HepG2 (cell line): ENCODE measurements around the gene TP53TG5. TPM values are rescaled to one million over a fixed set of nuclear protein-coding genes. Genes with fewer than 3 reads are reported as not detected.

Source experiments
- ATF2 ChIP-seq: sonication (generic); formaldehyde crosslinking; IDR thresholded peaks from 2 replicates; pipeline ENCODE4 v1.4.0; 2020; ENCODE audit warnings: missing genetic modification reagents
- CAMTA2 ChIP-seq: sonication (generic); formaldehyde crosslinking; IDR thresholded peaks from 2 replicates; pipeline ENCODE4 v1.4.0; 2020; ENCODE audit warnings: mild to moderate bottlenecking, missing genetic modification reagents, borderline replicate concordance
- KDM6A ChIP-seq: IDR thresholded peaks from 2 replicates; pipeline ENCODE4 v1.6.1; 2016; ENCODE audit warnings: low read depth
- LCORL ChIP-seq, 2 experiments: fragments of 450-650 bp in 1 of 2; sonication (generic) in 1 of 2; formaldehyde crosslinking in 1 of 2; IDR thresholded peaks; 2 replicates each; pipeline versions ENCODE4 v1.5.0 to v1.6.1; 2017 to 2020; ENCODE audit warnings: antibody characterized with exemption in 1 of 2, missing genetic modification reagents in 1 of 2
- MIXL1 ChIP-seq: IDR thresholded peaks from 2 replicates; pipeline ENCODE4 v1.6.1; 2016
- THAP9 ChIP-seq: sonication (generic); formaldehyde crosslinking; IDR thresholded peaks from 2 replicates; pipeline ENCODE4; 2020; ENCODE audit warnings: missing genetic modification reagents, mild to moderate bottlenecking, borderline replicate concordance
- YEATS2 ChIP-seq: sonication (generic); formaldehyde crosslinking; IDR thresholded peaks from 2 replicates; pipeline ENCODE4 v1.4.0; 2020; ENCODE audit warnings: missing genetic modification reagents, borderline replicate concordance
- ZBTB39 ChIP-seq: sonication (generic); formaldehyde crosslinking; IDR thresholded peaks from 2 replicates; pipeline ENCODE4 v1.5.0; 2020; ENCODE audit warnings: missing genetic modification reagents
- ZNF121 ChIP-seq: sonication (generic); formaldehyde crosslinking; IDR thresholded peaks from 2 replicates; pipeline ENCODE4 v1.5.0; 2020; ENCODE audit warnings: mild to moderate bottlenecking, missing genetic modification reagents
- ZNF510 ChIP-seq: sonication (generic); formaldehyde crosslinking; IDR thresholded peaks from 2 replicates; pipeline ENCODE4 v1.4.0; 2020; ENCODE audit warnings: low read depth, mild to moderate bottlenecking, missing genetic modification reagents
- ZNF556 ChIP-seq: sonication (generic); formaldehyde crosslinking; IDR thresholded peaks from 2 replicates; pipeline ENCODE4 v1.4.0; 2020; ENCODE audit warnings: mild to moderate bottlenecking, missing genetic modification reagents, borderline replicate concordance
- polyA plus RNA-seq, 8 experiments: library from polyadenylated mRNA; depleted of rRNA in 3 of 8; stranded (reverse) in 7 of 8; unstranded in 1 of 8; fragments of >200 nt; fragmentation: Illumina TruSeq in 4 of 8; extraction: Trizol in 4 of 8; gene quantifications; 2 replicates each; pipeline versions ENCODE4 v1.2.1 to v1.2.3, GENCODE V29; 2011 to 2016; ENCODE audit warnings: low read depth in 4 of 8, missing spikeins in 1 of 8, mixed read lengths in 1 of 8; ENCODE audit not compliant: insufficient read depth in 1 of 8
- total RNA-seq, 5 experiments: library from RNA; depleted of rRNA; stranded (reverse); fragments of >200 nt; fragmentation: Illumina TruSeq; extraction: Trizol; gene quantifications; 2 replicates each; pipeline ENCODE4 v1.2.3, GENCODE V29; 2016; ENCODE audit warnings: low read depth in 1 of 5
- TF ChIP-seq, protein P1 (sequence below): sonication (generic); formaldehyde crosslinking; IDR thresholded peaks from 2 replicates; pipeline ENCODE4 v1.4.0; 2020; ENCODE audit warnings: missing genetic modification reagents
- TF ChIP-seq, protein P2 (sequence below): sonication (generic); formaldehyde crosslinking; IDR thresholded peaks from 2 replicates; pipeline ENCODE4 v1.4.0; 2020; ENCODE audit warnings: missing genetic modification reagents

TP53TG5 gene
- total and polyA plus RNA-seq, 2 of the 13 experiments (the other 11 are each of a cell fraction or from before 2014, with no cell fraction given) = 0.11 TPM; not detected in 1

- TF ChIP-seq ATF2 (CRISPR knock-in tag) = peak; percentile 61; the same call in 1 of the 2 replicates
- TF ChIP-seq, protein P1, sequence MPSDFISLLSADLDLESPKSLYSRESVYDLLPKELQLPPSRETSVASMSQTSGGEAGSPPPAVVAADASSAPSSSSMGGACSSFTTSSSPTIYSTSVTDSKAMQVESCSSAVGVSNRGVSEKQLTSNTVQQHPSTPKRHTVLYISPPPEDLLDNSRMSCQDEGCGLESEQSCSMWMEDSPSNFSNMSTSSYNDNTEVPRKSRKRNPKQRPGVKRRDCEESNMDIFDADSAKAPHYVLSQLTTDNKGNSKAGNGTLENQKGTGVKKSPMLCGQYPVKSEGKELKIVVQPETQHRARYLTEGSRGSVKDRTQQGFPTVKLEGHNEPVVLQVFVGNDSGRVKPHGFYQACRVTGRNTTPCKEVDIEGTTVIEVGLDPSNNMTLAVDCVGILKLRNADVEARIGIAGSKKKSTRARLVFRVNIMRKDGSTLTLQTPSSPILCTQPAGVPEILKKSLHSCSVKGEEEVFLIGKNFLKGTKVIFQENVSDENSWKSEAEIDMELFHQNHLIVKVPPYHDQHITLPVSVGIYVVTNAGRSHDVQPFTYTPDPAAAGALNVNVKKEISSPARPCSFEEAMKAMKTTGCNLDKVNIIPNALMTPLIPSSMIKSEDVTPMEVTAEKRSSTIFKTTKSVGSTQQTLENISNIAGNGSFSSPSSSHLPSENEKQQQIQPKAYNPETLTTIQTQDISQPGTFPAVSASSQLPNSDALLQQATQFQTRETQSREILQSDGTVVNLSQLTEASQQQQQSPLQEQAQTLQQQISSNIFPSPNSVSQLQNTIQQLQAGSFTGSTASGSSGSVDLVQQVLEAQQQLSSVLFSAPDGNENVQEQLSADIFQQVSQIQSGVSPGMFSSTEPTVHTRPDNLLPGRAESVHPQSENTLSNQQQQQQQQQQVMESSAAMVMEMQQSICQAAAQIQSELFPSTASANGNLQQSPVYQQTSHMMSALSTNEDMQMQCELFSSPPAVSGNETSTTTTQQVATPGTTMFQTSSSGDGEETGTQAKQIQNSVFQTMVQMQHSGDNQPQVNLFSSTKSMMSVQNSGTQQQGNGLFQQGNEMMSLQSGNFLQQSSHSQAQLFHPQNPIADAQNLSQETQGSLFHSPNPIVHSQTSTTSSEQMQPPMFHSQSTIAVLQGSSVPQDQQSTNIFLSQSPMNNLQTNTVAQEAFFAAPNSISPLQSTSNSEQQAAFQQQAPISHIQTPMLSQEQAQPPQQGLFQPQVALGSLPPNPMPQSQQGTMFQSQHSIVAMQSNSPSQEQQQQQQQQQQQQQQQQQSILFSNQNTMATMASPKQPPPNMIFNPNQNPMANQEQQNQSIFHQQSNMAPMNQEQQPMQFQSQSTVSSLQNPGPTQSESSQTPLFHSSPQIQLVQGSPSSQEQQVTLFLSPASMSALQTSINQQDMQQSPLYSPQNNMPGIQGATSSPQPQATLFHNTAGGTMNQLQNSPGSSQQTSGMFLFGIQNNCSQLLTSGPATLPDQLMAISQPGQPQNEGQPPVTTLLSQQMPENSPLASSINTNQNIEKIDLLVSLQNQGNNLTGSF (CRISPR knock-in tag) = no peak; the same call in 1 of the 2 replicates
- TF ChIP-seq, protein P2, sequence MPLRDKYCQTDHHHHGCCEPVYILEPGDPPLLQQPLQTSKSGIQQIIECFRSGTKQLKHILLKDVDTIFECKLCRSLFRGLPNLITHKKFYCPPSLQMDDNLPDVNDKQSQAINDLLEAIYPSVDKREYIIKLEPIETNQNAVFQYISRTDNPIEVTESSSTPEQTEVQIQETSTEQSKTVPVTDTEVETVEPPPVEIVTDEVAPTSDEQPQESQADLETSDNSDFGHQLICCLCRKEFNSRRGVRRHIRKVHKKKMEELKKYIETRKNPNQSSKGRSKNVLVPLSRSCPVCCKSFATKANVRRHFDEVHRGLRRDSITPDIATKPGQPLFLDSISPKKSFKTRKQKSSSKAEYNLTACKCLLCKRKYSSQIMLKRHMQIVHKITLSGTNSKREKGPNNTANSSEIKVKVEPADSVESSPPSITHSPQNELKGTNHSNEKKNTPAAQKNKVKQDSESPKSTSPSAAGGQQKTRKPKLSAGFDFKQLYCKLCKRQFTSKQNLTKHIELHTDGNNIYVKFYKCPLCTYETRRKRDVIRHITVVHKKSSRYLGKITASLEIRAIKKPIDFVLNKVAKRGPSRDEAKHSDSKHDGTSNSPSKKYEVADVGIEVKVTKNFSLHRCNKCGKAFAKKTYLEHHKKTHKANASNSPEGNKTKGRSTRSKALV (CRISPR knock-in tag) = peak; percentile 86; the same call in 1 of the 2 replicates
- peak; percentile 68; the same call in 1 of the 2 replicates for TF ChIP-seq THAP9 (CRISPR knock-in tag)
- peak; percentile 89; the same call in 1 of the 2 replicates for TF ChIP-seq ZNF556 (CRISPR knock-in tag)
- TF ChIP-seq KDM6A = no peak
- no peak for TF ChIP-seq MIXL1 (CRISPR knock-in tag)
- TF ChIP-seq ZNF510 = peak; percentile 87; the same call in 1 of the 2 replicates
- no peak for TF ChIP-seq LCORL (IDR thresholded peaks at IDR 0.05)
- TF ChIP-seq LCORL (CRISPR knock-in tag; IDR thresholded peaks at IDR 0.05) = peak; percentile 87; the same call in 1 of the 2 replicates
- TF ChIP-seq CAMTA2 = peak; percentile 71; the same call in 1 of the 2 replicates
- TF ChIP-seq ZNF121 = no peak
- peak; percentile 68; the same call in 1 of the 2 replicates for TF ChIP-seq ZBTB39 (CRISPR knock-in tag)
- TF ChIP-seq YEATS2 (CRISPR knock-in tag) = peak; percentile 48; the same call in 1 of the 2 replicates
Measured at GRCh38 chr20:45347936-45348778, 30.0 kb downstream of the TP53TG5 start, which contains the start of gene SDC4 (continued).
